ENCODE results near the gene ATG13.

GRCh38 chr11:46679241-46680163 lies 62.1 kb downstream of the ATG13 start:
- TF ChIP-seq CTCF (conservative IDR thresholded peaks at IDR 0.05) (no peak), ZFX (IDR thresholded peaks at IDR 0.05) (no peak)

Measured in C4-2B (cell line).